Measurements from ENCODE around the gene AP3D1.

- TF ChIP-seq CTCF (IDR thresholded peaks at IDR 0.05): no peak
- no peak for TF ChIP-seq POLR2A (IDR thresholded peaks at IDR 0.05)
- no peak for TF ChIP-seq POLR2AphosphoS5 (IDR thresholded peaks at IDR 0.05)
- TF ChIP-seq EP300 (IDR thresholded peaks at IDR 0.05; ENCODE audit: low read depth): no peak
Observed at GRCh38 chr19:2063824-2064223, 87.5 kb downstream of the AP3D1 start.

Data from transverse colon (tissue), 4 donors.